Natural killer cell (primary cell): ENCODE results near the gene PON3. TPM values are rescaled to one million over a fixed set of nuclear protein-coding genes. Genes with fewer than 3 reads are reported as not detected.

Experiments
- ATAC-seq, 3 donors: fragments of 150-1000 bp in 2 of 3; fragments of 200-7000 bp in 1 of 3; cut with Tn5 transposase; 1 replicate in 1 of 3; 2 replicates in 2 of 3; pipeline ENCODE4 v1.10.0; 2021; ENCODE audit warnings: mild to moderate bottlenecking in 2 of 3, moderate library complexity in 2 of 3
- DNase-seq, 2 donors: peaks; one replicate each; pipeline versions ENCODE4 v3.0.0 to v3.0.0-alpha.2; 2013 to 2021; ENCODE audit warnings: mixed read lengths in 1 of 2
- H3K27ac ChIP-seq: one replicate; pipeline ENCODE4 v1.5.1; 2013; ENCODE audit warnings: mild to moderate bottlenecking, low read length
- H3K27me3 ChIP-seq: one replicate; pipeline ENCODE4 v1.6.1; 2013; ENCODE audit warnings: low read length; ENCODE audit not compliant: control insufficient read depth, insufficient read depth
- H3K36me3 ChIP-seq: one replicate; pipeline ENCODE4 v1.6.1; 2013; ENCODE audit warnings: low read length; ENCODE audit not compliant: control insufficient read depth, insufficient read depth
- H3K4me1 ChIP-seq: one replicate; pipeline ENCODE4 v1.6.1; 2013; ENCODE audit warnings: low read length; ENCODE audit not compliant: control insufficient read depth, insufficient read depth
- H3K4me3 ChIP-seq: one replicate; pipeline ENCODE4 v1.5.1; 2013; ENCODE audit warnings: low read length
- H3K9me3 ChIP-seq: one replicate; pipeline ENCODE4 v1.6.1; 2013; ENCODE audit warnings: low read length; ENCODE audit not compliant: control insufficient read depth, insufficient read depth
- H3K27ac Mint-ChIP-seq, 2 donors: one replicate each; pipeline ENCODE4 v1.8.0; 2022; ENCODE audit warnings: mild to moderate bottlenecking in 2 of 2, mixed read lengths in 2 of 2, moderate library complexity in 1 of 2
- H3K27me3 Mint-ChIP-seq, 2 donors: one replicate each; pipeline ENCODE4 v1.8.0; 2022; ENCODE audit warnings: low read depth in 2 of 2, mixed read lengths in 2 of 2
- H3K36me3 Mint-ChIP-seq: one replicate; pipeline ENCODE4 v1.8.0; 2022; ENCODE audit warnings: mixed read lengths
- H3K4me1 Mint-ChIP-seq, 2 donors: one replicate each; pipeline ENCODE4 v1.8.0; 2022; ENCODE audit warnings: mixed read lengths in 2 of 2
- H3K4me3 Mint-ChIP-seq: one replicate; pipeline ENCODE4 v1.8.0; 2022; ENCODE audit warnings: mild to moderate bottlenecking, moderate library complexity, mixed read lengths
- H3K9me3 Mint-ChIP-seq, 2 donors: one replicate each; pipeline ENCODE4 v1.8.0; 2022; ENCODE audit warnings: mixed read lengths in 2 of 2
- WGBS: methylation state at CpG from one replicate; pipeline ENCODE4 v1.1.7; 2013; ENCODE audit warnings: missing lambda C conversion rate; ENCODE audit not compliant: insufficient coverage; 5-methylcytosine and 5-hydroxymethylcytosine counted together
- intact Hi-C: fragments of 100-400 bp; cut with micrococcal nuclease; formaldehyde crosslinking; loops from one replicate; pipeline ENCODE4 v1.14.2; 2022
- total RNA-seq, 4 donors: library from RNA; stranded (reverse); fragments of 120-200 nt in 1 of 4; gene quantifications; one replicate each; pipeline versions ENCODE4 v1.2.3 to v1.2.4, GENCODE V29; 2013 to 2022
- TF ChIP-seq, protein P1 (sequence below): fragments of 200-600 bp; IDR thresholded peaks from one replicate; pipeline ENCODE4 v1.8.0; 2022; ENCODE audit warnings: antibody characterized with exemption

Gene PON3
- total RNA-seq, 3 donors from 2014 or later (not counting 1 experiment from before 2014, with no cell fraction given), result not detected

DNA sequence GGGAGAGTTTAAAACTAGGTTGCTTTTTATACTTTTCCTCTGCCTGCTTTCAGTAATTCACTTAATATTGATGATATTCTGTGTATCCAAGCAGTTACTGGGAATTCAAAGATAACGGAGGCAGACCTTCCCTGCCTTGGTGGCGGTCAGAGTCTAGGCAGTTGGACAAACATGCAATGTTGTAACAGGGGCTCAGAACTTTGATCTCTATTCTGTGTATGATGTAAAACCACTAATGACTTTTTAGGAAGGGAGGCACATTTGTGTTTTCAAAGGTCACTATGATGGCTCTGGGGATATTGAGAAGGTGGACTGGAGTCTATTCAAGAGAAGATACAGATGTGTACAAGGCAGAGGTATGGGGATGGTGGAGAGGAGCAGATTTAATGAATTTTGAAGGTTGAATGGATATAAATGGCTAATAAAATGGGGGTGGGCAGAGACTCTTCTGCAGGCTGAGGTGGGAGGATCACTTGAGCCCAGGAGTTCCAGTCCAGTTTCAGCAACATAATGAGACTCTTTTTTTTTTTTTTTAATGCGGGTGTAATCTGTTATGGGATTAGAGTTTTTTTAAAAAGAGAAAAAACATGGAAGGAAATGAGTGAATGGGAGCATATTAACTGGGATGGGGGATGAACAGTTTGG is 44.3 kb upstream of the PON3 start:
- Histone ChIP-seq H3K4me3 (no peak overlapping the region), H3K4me1 (peaks cover under 1% of the 10 kb centered on the region), H3K9me3 (no peaks in the 10 kb centered on the region), H3K36me3 (no peaks in the 10 kb centered on the region), H3K27ac (no peak overlapping the region), H3K27me3 (no peaks in the 10 kb centered on the region)
- intact Hi-C loops, result no loop called here
- no peaks in the 10 kb centered on the region for H3K36me3 Mint-ChIP-seq
- H3K4me3 Mint-ChIP-seq, result no peak overlapping the region
- TF ChIP-seq, protein P1, sequence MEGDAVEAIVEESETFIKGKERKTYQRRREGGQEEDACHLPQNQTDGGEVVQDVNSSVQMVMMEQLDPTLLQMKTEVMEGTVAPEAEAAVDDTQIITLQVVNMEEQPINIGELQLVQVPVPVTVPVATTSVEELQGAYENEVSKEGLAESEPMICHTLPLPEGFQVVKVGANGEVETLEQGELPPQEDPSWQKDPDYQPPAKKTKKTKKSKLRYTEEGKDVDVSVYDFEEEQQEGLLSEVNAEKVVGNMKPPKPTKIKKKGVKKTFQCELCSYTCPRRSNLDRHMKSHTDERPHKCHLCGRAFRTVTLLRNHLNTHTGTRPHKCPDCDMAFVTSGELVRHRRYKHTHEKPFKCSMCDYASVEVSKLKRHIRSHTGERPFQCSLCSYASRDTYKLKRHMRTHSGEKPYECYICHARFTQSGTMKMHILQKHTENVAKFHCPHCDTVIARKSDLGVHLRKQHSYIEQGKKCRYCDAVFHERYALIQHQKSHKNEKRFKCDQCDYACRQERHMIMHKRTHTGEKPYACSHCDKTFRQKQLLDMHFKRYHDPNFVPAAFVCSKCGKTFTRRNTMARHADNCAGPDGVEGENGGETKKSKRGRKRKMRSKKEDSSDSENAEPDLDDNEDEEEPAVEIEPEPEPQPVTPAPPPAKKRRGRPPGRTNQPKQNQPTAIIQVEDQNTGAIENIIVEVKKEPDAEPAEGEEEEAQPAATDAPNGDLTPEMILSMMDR, result no peak
- H3K9me3 Mint-ChIP-seq, result no peaks in the 10 kb centered on the region
- no peak for ATAC-seq
- H3K27ac Mint-ChIP-seq, result no peak overlapping the region
- DNase-seq, result no peak
- peaks cover 5 to 6% of the 10 kb centered on the region in 2 donors for H3K27me3 Mint-ChIP-seq
- WGBS, result 95% methylated on average over 3 of the region's 3 CpGs
- peaks cover 1% of the 10 kb centered on the region in 2 donors for H3K4me1 Mint-ChIP-seq

DNA sequence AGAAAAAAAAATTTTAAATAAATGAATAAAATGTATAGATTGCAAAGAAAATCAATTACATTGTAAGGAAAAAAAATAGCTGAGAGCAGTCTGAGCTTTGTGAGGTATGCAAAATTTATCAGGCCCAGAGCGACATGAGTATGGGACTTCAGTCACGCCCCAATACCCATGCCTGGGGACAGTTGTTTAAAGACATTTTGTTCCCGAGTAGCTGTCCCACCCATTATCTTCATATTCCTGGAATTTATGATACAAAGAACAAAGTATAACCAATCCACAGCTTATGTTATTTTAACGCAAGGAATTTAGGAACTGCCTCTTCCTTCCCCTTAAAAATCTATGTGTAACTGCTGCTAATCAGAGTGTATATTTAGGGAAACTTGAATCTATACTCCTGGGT is 40.2 kb upstream of the PON3 start:
- 53% methylated on average over 3 of the region's 4 CpGs for WGBS
- intact Hi-C loops, result no loop called here

GRCh38 chr7:95435422-95435780 is 39.2 kb upstream of the PON3 start:
- TF ChIP-seq, protein P1, result no peak
- Mint-ChIP-seq H3K27ac (peak overlapping the region; percentile 89 to 97), H3K9me3 (no peaks in the 10 kb centered on the region), H3K27me3 (peaks cover 0 to 2% of the 10 kb centered on the region in 2 donors), H3K4me3 (peak overlapping the region; percentile 97), H3K36me3 (no peaks in the 10 kb centered on the region), H3K4me1 (peaks cover 24 to 26% of the 10 kb centered on the region in 2 donors)
- Histone ChIP-seq H3K4me1 (peaks cover 10% of the 10 kb centered on the region), H3K27me3 (no peaks in the 10 kb centered on the region), H3K27ac (peak overlapping the region; percentile 82), H3K36me3 (no peaks in the 10 kb centered on the region), H3K4me3 (peak overlapping the region; percentile 66), H3K9me3 (no peaks in the 10 kb centered on the region)
- peak; percentile 28 to 35 (median 32) for ATAC-seq
- intact Hi-C loops, result no loop called here
- DNase-seq, result no peak
- WGBS, result 48% methylated on average over 8 of the region's 9 CpGs

More for the DNA sequence above, 40.2 kb upstream of the PON3 start:
- DNase-seq, result no peak
- peaks cover 10% of the 10 kb centered on the region for H3K4me1 ChIP-seq
- Mint-ChIP-seq H3K9me3 (no peaks in the 10 kb centered on the region), H3K4me3 (peak overlapping the region; percentile 60), H3K27ac (no peak overlapping the region), H3K27me3 (peaks cover 0 to 2% of the 10 kb centered on the region in 2 donors), H3K4me1 (peaks cover 24 to 26% of the 10 kb centered on the region in 2 donors), H3K36me3 (no peaks in the 10 kb centered on the region)
- no peaks in the 10 kb centered on the region for H3K27me3 ChIP-seq
- ATAC-seq, result no peak
- H3K4me3 ChIP-seq, result no peak overlapping the region
- TF ChIP-seq, protein P1, result no peak
- H3K36me3 ChIP-seq, result no peaks in the 10 kb centered on the region
- H3K9me3 ChIP-seq, result no peaks in the 10 kb centered on the region
- H3K27ac ChIP-seq, result no peak overlapping the region
